ENCODE results near the gene KLHL10.

DNA sequence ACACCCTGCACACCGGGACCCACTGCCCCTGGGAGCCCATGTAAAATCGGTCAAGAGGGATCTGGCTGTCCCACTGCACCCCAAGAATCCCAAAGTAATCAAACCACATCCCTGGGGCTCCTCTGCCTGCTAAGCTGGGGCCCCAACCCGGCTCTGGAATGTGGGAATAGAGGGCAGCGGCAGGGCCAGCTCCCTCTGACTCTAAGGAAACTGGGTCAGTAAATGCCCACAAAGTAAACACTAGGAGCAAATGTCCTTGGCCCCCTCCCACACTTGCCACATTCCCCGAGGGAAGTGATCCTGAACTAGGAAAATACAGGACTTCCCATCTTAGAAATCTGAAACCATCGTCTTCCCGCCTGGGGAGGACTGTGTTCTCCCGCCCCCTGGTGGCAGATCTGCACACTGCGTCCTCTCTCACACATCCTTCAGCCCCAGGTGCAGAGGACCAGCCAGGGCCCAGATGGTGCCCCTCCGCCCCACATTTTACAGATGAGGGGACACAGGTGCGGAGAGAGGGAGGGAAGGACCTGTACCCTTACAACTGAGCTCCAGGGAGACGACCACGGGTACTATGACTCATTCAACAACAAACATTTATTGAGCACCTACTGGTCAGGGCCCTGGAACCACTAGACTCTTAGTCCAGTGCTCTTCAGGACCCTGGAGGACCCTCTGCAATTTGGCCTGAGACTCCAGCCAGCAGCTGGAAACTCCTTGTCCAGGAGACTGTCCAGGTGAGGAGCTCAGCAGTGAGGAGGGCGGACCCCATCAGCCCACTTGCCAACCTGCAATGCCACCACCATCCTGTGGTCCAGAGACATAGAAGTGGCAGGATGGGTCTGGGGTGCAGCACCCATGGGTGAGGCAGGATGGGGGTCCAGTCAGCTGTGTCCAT is 36.0 kb upstream of the KLHL10 start:
- TF ChIP-seq EZH2 (IDR thresholded peaks at IDR 0.05; ENCODE audit: borderline replicate concordance): no peak
- peak; percentile 95 for TF ChIP-seq CTCF (IDR thresholded peaks at IDR 0.05; ENCODE audit: poor library complexity)
